H9 (cell line): ENCODE measurements around the gene SSX2IP. TPM values are rescaled to one million over a fixed set of nuclear protein-coding genes. Genes with fewer than 3 reads are reported as not detected.

ENCODE experiments used
- DNase-seq: peaks from one replicate; pipeline ENCODE4 v3.0.0-alpha.2; 2017
- H2AFZ ChIP-seq: one replicate; pipeline ENCODE4 v1.6.1; 2013; ENCODE audit warnings: mild to moderate bottlenecking, low read length, control low read depth, moderate library complexity
- H2AK5ac ChIP-seq: 2 replicates; pipeline ENCODE4 v1.6.1; 2013; ENCODE audit warnings: low read length, control low read depth, mixed read lengths; ENCODE audit not compliant: insufficient read length
- H2BK120ac ChIP-seq: one replicate; pipeline ENCODE4 v1.6.1; 2013; ENCODE audit warnings: low read depth, mild to moderate bottlenecking, low read length, control low read depth, inconsistent platforms; ENCODE audit not compliant: poor library complexity, severe bottlenecking
- H2BK12ac ChIP-seq: 2 replicates; pipeline ENCODE4 v1.6.1; 2013; ENCODE audit warnings: low read length, control low read depth, mixed read lengths, low read depth; ENCODE audit not compliant: insufficient read length
- H2BK15ac ChIP-seq: 2 replicates; pipeline ENCODE4 v1.6.1; 2013; ENCODE audit warnings: low read depth, low read length, control low read depth
- H2BK20ac ChIP-seq: one replicate; pipeline ENCODE4 v1.6.1; 2013; ENCODE audit warnings: low read depth, mild to moderate bottlenecking, low read length, control low read depth, inconsistent platforms; ENCODE audit not compliant: poor library complexity, severe bottlenecking
- H2BK5ac ChIP-seq: 2 replicates; pipeline ENCODE4 v1.6.1; 2013; ENCODE audit warnings: low read length, control low read depth, mixed read lengths; ENCODE audit not compliant: insufficient read length
- H3K14ac ChIP-seq: 2 replicates; pipeline ENCODE4 v1.6.1; 2013; ENCODE audit warnings: low read length, control low read depth; ENCODE audit not compliant: insufficient read depth
- H3K18ac ChIP-seq: 2 replicates; pipeline ENCODE4 v1.6.1; 2013; ENCODE audit warnings: low read depth, mild to moderate bottlenecking, mixed read lengths, low read length, control low read depth; ENCODE audit not compliant: insufficient read length
- H3K23ac ChIP-seq: 2 replicates; pipeline ENCODE4 v1.6.1; 2013; ENCODE audit warnings: low read length, control low read depth, mixed read lengths, low read depth; ENCODE audit not compliant: insufficient read length
- H3K23me2 ChIP-seq: 2 replicates; pipeline ENCODE4 v1.6.1; 2013; ENCODE audit warnings: low read depth, mild to moderate bottlenecking, mixed read lengths, low read length, control low read depth; ENCODE audit not compliant: insufficient read length, poor library complexity, severe bottlenecking
- H3K27ac ChIP-seq: 2 replicates; pipeline ENCODE4 v1.5.1; 2013; ENCODE audit warnings: low read length, control low read depth, mixed read lengths, low read depth; ENCODE audit not compliant: insufficient read length
- H3K27me3 ChIP-seq: 2 replicates; pipeline ENCODE4 v1.6.1; 2013; ENCODE audit warnings: low read length, control low read depth, inconsistent platforms; ENCODE audit not compliant: insufficient read depth
- H3K4ac ChIP-seq: 2 replicates; pipeline ENCODE4 v1.6.1; 2013; ENCODE audit warnings: low read depth, mild to moderate bottlenecking, control low read depth, inconsistent platforms, low read length, moderate library complexity
- H3K4me1 ChIP-seq: 2 replicates; pipeline ENCODE4 v1.6.1; 2013; ENCODE audit warnings: low read length, control low read depth, inconsistent platforms; ENCODE audit not compliant: insufficient read depth
- H3K4me2 ChIP-seq: 2 replicates; pipeline ENCODE4 v1.6.1; 2013; ENCODE audit warnings: low read length, control low read depth, mixed read lengths; ENCODE audit not compliant: insufficient read length, insufficient read depth
- H3K56ac ChIP-seq: 2 replicates; pipeline ENCODE4 v1.6.1; 2013; ENCODE audit warnings: low read depth, mild to moderate bottlenecking, mixed read lengths, low read length, control low read depth; ENCODE audit not compliant: insufficient read length
- H3K79me1 ChIP-seq: 2 replicates; pipeline ENCODE4 v1.6.1; 2013; ENCODE audit warnings: low read depth, mild to moderate bottlenecking, moderate library complexity, low read length, control low read depth, inconsistent platforms; ENCODE audit not compliant: insufficient read depth, poor library complexity, severe bottlenecking
- H3K79me2 ChIP-seq: 2 replicates; pipeline ENCODE4 v1.6.1; 2013; ENCODE audit warnings: low read length, control low read depth, inconsistent platforms; ENCODE audit not compliant: insufficient read depth
- H3K9ac ChIP-seq: 2 replicates; pipeline ENCODE4 v1.6.1; 2013; ENCODE audit warnings: low read length, control low read depth, mixed read lengths; ENCODE audit not compliant: insufficient read length; ENCODE audit errors: extremely low read depth
- H3K9me3 ChIP-seq: one replicate; pipeline ENCODE4 v1.6.1; 2013; ENCODE audit warnings: low read depth, low read length, inconsistent platforms; ENCODE audit not compliant: control insufficient read depth
- H3T11ph ChIP-seq: one replicate; pipeline ENCODE4 v1.6.1; 2013; ENCODE audit warnings: mild to moderate bottlenecking, low read length, control low read depth, inconsistent platforms
- H4K20me1 ChIP-seq: one replicate; pipeline ENCODE4 v1.6.1; 2013; ENCODE audit not compliant: control insufficient read depth, insufficient read length, insufficient read depth
- H4K5ac ChIP-seq: 2 replicates; pipeline ENCODE4 v1.6.1; 2013; ENCODE audit warnings: low read depth, mild to moderate bottlenecking, mixed read lengths, low read length, control low read depth; ENCODE audit not compliant: insufficient read length
- H4K8ac ChIP-seq: replicated peaks from 2 replicates; pipeline ENCODE4 v1.6.1; 2013; ENCODE audit warnings: low read length, control low read depth, mixed read lengths, low read depth; ENCODE audit not compliant: insufficient read length
- H4K91ac ChIP-seq: 2 replicates; pipeline ENCODE4 v1.6.1; 2013; ENCODE audit warnings: low read depth, mild to moderate bottlenecking, moderate library complexity, mixed read lengths, low read length, control low read depth; ENCODE audit not compliant: insufficient read length
- H3K27ac Mint-ChIP-seq, 3 experiments: 2 replicates in 2 of 3; 3 replicates in 1 of 3; pipeline ENCODE4 v1.8.0; 2020 to 2021; ENCODE audit warnings: mixed read lengths in 3 of 3, mild to moderate bottlenecking in 1 of 3, moderate library complexity in 1 of 3
- H3K27me3 Mint-ChIP-seq: 2 replicates; pipeline ENCODE4 v1.8.0; 2021; ENCODE audit warnings: low read depth, mild to moderate bottlenecking, moderate library complexity, mixed read lengths
- H3K36me3 Mint-ChIP-seq, 3 experiments: 2 replicates in 2 of 3; 3 replicates in 1 of 3; pipeline ENCODE4 v1.8.0; 2020 to 2021; ENCODE audit warnings: low read depth in 3 of 3, mixed read lengths in 3 of 3; ENCODE audit not compliant: insufficient read depth in 1 of 3
- H3K4me1 Mint-ChIP-seq, 2 experiments: 2 replicates each; pipeline ENCODE4 v1.8.0; 2020; ENCODE audit warnings: mixed read lengths in 2 of 2
- H3K4me3 Mint-ChIP-seq, 2 experiments: 2 replicates in 1 of 2; 3 replicates in 1 of 2; pipeline ENCODE4 v1.8.0; 2020 to 2021; ENCODE audit warnings: mild to moderate bottlenecking in 2 of 2, mixed read lengths in 2 of 2, moderate library complexity in 1 of 2
- H3K9me3 Mint-ChIP-seq, 2 experiments: 2 replicates in 1 of 2; 3 replicates in 1 of 2; pipeline ENCODE4 v1.8.0; 2020; ENCODE audit warnings: mild to moderate bottlenecking in 2 of 2, mixed read lengths in 2 of 2, moderate library complexity in 1 of 2
- CTCF ChIP-seq: fragments of 200-600 bp; sonication (generic); conservative IDR thresholded peaks from 3 replicates; pipeline ENCODE4 v1.8.0; 2021; ENCODE audit warnings: antibody characterized with exemption, mild to moderate bottlenecking
- WGBS: extraction: QIAGEN DNeasy Blood & Tissue Kit; methylation state at CpG from one replicate; pipeline ENCODE4 v1.1.7; 2013; ENCODE audit warnings: missing lambda C conversion rate, low lambda C conversion rate, mixed read lengths; ENCODE audit not compliant: insufficient read length; ENCODE audit errors: extremely low coverage; 5-methylcytosine and 5-hydroxymethylcytosine counted together
- total RNA-seq: library from RNA; stranded (reverse); gene quantifications from 2 replicates; pipeline ENCODE4 v1.2.1, GENCODE V29; 2021

SSX2IP gene
- total RNA-seq, 1 experiment from 2014 or later = 19.6 TPM

DNA sequence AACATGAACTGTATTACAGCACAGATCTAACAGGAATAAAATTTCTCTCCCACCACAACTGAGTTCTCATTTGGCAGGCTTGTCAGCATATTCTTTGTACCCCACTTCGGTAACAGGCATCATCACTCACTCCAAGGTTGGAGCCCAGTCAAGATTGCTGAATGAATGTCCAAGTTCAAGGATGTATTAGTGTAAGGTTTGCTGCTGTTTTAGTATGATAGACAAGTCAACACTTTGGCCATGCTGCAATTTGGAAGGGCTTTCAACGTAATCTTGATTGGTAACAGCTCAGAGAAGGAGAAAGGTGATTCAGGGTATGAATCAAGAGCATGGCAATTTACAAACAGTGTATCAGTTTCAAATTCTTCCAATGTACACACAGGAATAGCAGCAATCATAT lies 6.8 kb downstream of the SSX2IP start:
- no peak overlapping the region for H3K56ac ChIP-seq
- H3K4me3 Mint-ChIP-seq = no peak overlapping the region
- H3K23me2 ChIP-seq = no peaks in the 10 kb centered on the region
- no peak overlapping the region for H2AK5ac ChIP-seq
- H2AFZ ChIP-seq = no peak overlapping the region
- no peak overlapping the region for H2BK5ac ChIP-seq
- H3K4me1 Mint-ChIP-seq = peaks cover 29% of the 10 kb centered on the region in 2 experiments
- no peak overlapping the region for H3K14ac ChIP-seq
- no peak overlapping the region for H4K8ac ChIP-seq
- H3K4me1 ChIP-seq = no peaks in the 10 kb centered on the region
- H4K5ac ChIP-seq = no peak overlapping the region
- H3K27me3 ChIP-seq = no peaks in the 10 kb centered on the region
- H3K9ac ChIP-seq = no peak overlapping the region
- H3K9me3 Mint-ChIP-seq = no peaks in the 10 kb centered on the region
- no peak overlapping the region for H3K18ac ChIP-seq
- no peaks in the 10 kb centered on the region for H3K9me3 ChIP-seq
- peaks cover 3% of the 10 kb centered on the region for H3K79me1 ChIP-seq
- no CpG with 5 or more reads among the region's 2 CpGs for WGBS
- H2BK15ac ChIP-seq = no peak overlapping the region
- no peak overlapping the region for H2BK120ac ChIP-seq
- no peak overlapping the region for H4K91ac ChIP-seq
- H2BK12ac ChIP-seq = no peak overlapping the region
- H3K4me2 ChIP-seq = no peak overlapping the region
- H3K23ac ChIP-seq = no peak overlapping the region
- H3K79me2 ChIP-seq = peaks cover 6% of the 10 kb centered on the region; the same call in 1 of the 2 replicates
- no peak overlapping the region for H2BK20ac ChIP-seq
- no peak overlapping the region for H3K27ac Mint-ChIP-seq
- H3K4ac ChIP-seq = no peak overlapping the region
- H3K27me3 Mint-ChIP-seq = no peaks in the 10 kb centered on the region
- DNase-seq = no peak
- H3K36me3 Mint-ChIP-seq = peaks cover 0 to 6% (median 5%) of the 10 kb centered on the region in 3 experiments; a peak in 5 of 7 replicates
- TF ChIP-seq CTCF = no peak
- no peak overlapping the region for H3K27ac ChIP-seq
- H3T11ph ChIP-seq = no peak overlapping the region
- H4K20me1 ChIP-seq = peaks cover 3% of the 10 kb centered on the region
